Neural crest cell (in vitro differentiated cells): Measurements from ENCODE around the gene ATP2B3. TPM values are rescaled to one million over a fixed set of nuclear protein-coding genes. Genes with fewer than 3 reads are reported as not detected.

ENCODE experiments used
- DNase-seq: peaks from one replicate; pipeline ENCODE4 v3.0.0; 2021; ENCODE audit warnings: low read depth, mixed read lengths, low spot score
- H3K27ac Mint-ChIP-seq: one replicate; pipeline ENCODE4 v1.8.0; 2021; ENCODE audit warnings: mild to moderate bottlenecking, mixed read lengths; ENCODE audit not compliant: unreplicated experiment
- H3K27me3 Mint-ChIP-seq: 2 replicates; pipeline ENCODE4 v1.8.0; 2021; ENCODE audit warnings: low read depth, mild to moderate bottlenecking, mixed read lengths
- H3K36me3 Mint-ChIP-seq: 2 replicates; pipeline ENCODE4 v1.8.0; 2021; ENCODE audit warnings: low read depth, mild to moderate bottlenecking, mixed read lengths
- H3K4me1 Mint-ChIP-seq: 2 replicates; pipeline ENCODE4 v1.8.0; 2021; ENCODE audit warnings: mixed read lengths
- H3K4me3 Mint-ChIP-seq: one replicate; pipeline ENCODE4 v1.8.0; 2021; ENCODE audit warnings: mild to moderate bottlenecking, mixed read lengths
- H3K9me3 Mint-ChIP-seq: 2 replicates; pipeline ENCODE4 v1.8.0; 2021; ENCODE audit warnings: mixed read lengths
- total RNA-seq: library from RNA; stranded (reverse); gene quantifications from 2 replicates; pipeline ENCODE4 v1.2.1, GENCODE V29; 2021
- TF ChIP-seq, protein P1 (sequence below): fragments of 200-600 bp; sonication (generic); conservative IDR thresholded peaks from 2 replicates; pipeline ENCODE4 v1.5.0; 2021; ENCODE audit warnings: antibody characterized with exemption, mild to moderate bottlenecking

ATP2B3 gene
- total RNA-seq, 1 donor from 2014 or later, result 0.05 TPM

DNA sequence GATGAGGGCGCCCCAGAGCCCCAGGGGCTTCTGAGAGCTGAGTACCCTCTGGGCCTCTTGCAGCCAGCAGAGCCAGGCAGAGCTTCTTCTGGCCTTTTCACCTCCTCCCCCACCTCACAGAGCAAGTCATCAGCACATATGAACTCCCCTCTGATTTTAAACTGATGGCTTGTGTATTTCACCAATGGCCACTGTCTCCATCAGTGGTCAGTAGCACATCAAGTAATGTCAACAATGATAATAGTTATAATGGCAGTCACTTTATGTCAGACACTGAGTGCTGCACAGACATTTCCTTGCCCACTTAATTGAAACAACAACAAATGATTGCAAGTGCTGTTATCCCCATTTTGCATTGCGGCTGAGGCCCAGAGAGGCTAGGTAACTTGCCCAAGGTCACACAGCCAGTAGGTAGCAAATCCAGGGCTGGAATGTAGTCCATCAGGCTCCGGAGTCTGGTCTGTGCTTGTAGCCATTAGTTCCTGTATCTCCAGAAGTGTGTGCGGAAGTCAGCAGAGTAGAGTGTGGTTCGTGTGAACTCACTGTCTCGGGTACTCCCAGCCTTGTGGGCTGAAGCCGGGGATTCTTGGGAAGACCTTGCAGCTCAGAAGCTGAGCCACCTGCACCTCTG is 3.0 kb downstream of the ATP2B3 start:
- Mint-ChIP-seq H3K36me3 (peaks cover 4% of the 10 kb centered on the region), H3K9me3 (no peaks in the 10 kb centered on the region), H3K27ac (no peak overlapping the region), H3K27me3 (peaks cover 67% of the 10 kb centered on the region), H3K4me3 (no peak overlapping the region), H3K4me1 (peaks cover 3% of the 10 kb centered on the region)
- TF ChIP-seq, protein P1, sequence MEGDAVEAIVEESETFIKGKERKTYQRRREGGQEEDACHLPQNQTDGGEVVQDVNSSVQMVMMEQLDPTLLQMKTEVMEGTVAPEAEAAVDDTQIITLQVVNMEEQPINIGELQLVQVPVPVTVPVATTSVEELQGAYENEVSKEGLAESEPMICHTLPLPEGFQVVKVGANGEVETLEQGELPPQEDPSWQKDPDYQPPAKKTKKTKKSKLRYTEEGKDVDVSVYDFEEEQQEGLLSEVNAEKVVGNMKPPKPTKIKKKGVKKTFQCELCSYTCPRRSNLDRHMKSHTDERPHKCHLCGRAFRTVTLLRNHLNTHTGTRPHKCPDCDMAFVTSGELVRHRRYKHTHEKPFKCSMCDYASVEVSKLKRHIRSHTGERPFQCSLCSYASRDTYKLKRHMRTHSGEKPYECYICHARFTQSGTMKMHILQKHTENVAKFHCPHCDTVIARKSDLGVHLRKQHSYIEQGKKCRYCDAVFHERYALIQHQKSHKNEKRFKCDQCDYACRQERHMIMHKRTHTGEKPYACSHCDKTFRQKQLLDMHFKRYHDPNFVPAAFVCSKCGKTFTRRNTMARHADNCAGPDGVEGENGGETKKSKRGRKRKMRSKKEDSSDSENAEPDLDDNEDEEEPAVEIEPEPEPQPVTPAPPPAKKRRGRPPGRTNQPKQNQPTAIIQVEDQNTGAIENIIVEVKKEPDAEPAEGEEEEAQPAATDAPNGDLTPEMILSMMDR, result no peak
- DNase-seq, result no peak

DNA sequence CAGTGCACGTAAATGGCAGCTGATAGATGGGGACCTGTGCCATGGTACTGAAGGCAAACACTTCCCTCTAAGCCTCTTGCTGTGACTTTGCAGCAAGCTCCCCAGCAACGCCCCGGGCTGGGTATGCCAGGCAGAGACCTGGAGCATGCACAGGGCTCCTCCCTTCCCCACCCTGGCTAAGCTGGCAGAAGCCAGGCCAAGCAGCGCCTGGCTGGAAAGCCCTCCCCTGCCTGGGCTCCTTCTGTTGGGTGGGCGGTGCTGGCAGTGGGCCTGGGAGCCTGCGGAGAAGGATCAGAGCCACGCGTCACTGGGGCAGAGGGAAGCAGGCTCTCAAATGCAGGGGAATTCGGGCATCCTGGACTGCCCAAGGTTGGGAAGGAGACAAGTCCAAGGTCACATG is 3.6 kb downstream of the ATP2B3 start:
- no peak overlapping the region for H3K4me3 Mint-ChIP-seq
- H3K9me3 Mint-ChIP-seq, result no peaks in the 10 kb centered on the region
- no peak overlapping the region for H3K27ac Mint-ChIP-seq
- peaks cover 1% of the 10 kb centered on the region for H3K36me3 Mint-ChIP-seq
- peaks cover 61% of the 10 kb centered on the region for H3K27me3 Mint-ChIP-seq
- peaks cover 3% of the 10 kb centered on the region for H3K4me1 Mint-ChIP-seq
- no peak for DNase-seq
- TF ChIP-seq, protein P1, result no peak

DNA sequence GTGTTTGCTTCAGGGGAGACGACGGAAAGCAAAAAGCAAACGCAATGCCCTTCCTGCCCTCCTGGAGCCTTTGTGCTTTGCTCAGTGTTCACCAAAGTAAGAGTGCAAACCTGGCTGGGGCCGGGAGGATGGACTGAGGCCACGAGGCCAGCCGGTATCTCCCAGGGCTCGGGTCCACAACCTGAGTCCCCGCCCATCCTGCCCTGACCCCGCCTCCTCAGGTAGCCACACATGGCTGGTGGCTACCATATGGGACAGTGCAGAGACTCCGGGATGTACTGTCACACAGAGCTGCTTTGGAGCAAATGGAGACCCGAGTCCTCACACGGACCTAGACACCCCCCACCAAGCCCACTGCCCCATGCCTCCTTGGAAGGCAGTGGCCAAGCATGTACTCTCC is 4.8 kb downstream of the ATP2B3 start:
- Mint-ChIP-seq H3K4me1 (peaks cover 4% of the 10 kb centered on the region), H3K27ac (no peak overlapping the region), H3K27me3 (peaks cover 48% of the 10 kb centered on the region), H3K9me3 (no peaks in the 10 kb centered on the region), H3K36me3 (no peaks in the 10 kb centered on the region), H3K4me3 (no peak overlapping the region)
- no peak for DNase-seq
- TF ChIP-seq, protein P1, result no peak

DNA sequence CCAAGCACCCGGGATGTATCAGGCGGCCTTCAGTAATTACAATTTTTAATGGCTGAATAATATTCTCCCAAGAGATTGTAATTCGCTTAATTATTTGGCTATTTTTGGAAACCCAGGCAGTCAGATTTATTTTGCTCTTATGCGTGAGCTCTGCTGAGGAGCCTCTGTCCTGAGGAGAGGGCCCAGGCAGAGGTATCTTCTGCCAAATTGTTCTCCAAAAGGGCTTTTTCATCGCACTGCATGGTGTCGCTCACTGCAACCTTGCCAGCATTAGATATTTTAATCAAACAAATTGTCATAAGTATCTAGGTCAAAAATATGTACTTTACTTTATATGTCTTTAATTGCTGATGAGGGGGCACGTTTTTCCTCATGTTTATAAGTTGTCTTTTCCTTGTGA is 5.8 kb downstream of the ATP2B3 start:
- Mint-ChIP-seq H3K27me3 (peaks cover 47% of the 10 kb centered on the region), H3K9me3 (no peaks in the 10 kb centered on the region), H3K36me3 (no peaks in the 10 kb centered on the region), H3K27ac (no peak overlapping the region), H3K4me1 (peaks cover 7% of the 10 kb centered on the region), H3K4me3 (no peak overlapping the region)
- no peak for DNase-seq
- TF ChIP-seq, protein P1, result no peak

DNA sequence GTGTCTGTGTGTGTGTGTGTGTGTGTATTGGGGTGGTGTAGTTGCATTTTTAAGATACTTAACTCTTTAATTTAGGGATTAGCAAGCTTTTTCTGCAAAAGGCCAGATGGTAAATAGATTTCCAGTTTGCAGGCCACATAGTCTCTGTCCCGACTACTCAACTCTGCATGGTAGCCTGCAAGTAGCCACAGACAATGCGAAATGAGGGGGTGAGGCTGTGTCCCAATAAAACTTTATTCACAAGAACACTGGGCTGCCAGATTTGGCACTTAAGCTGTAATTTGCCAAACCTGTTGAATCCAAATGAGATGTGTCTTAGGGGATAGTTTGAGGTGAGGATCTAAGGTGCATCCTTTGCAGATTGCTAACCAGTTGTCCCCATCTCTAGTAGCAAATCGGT is 6.8 kb downstream of the ATP2B3 start:
- TF ChIP-seq, protein P1, result no peak
- no peak overlapping the region for H3K4me3 Mint-ChIP-seq
- no peaks in the 10 kb centered on the region for H3K36me3 Mint-ChIP-seq
- H3K9me3 Mint-ChIP-seq, result no peaks in the 10 kb centered on the region
- no peak for DNase-seq
- peaks cover 4% of the 10 kb centered on the region for H3K4me1 Mint-ChIP-seq
- H3K27me3 Mint-ChIP-seq, result peaks cover 37% of the 10 kb centered on the region
- no peak overlapping the region for H3K27ac Mint-ChIP-seq
